ENCODE data around the gene SLC4A9. TPM values are rescaled to one million over a fixed set of nuclear protein-coding genes. Genes with fewer than 3 reads are reported as not detected.

SLC4A9 gene
- total RNA-seq, 2 experiments from 2014 or later = 0.36 TPM; not detected in 1

DNA sequence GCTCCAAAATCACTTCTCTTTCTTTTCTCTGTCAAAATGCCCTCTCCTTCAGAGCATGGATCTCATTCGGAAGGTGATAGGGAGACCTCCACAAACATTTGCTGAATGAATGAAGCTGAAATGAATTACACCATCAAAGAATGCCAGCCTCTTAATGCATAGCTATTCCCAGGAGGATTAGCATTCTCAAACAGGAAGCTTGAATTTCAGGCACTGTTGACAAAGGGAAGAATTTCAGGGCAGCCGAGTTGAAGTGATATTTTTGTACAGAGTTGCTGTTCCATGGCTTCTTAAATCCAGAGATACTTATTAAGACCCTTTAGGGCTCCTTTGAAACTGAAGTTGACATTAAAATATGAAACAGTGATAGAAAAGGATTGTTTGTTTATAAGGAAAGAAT is 32.4 kb upstream of the SLC4A9 start:
- Mint-ChIP-seq H3K27ac (no peak overlapping the region), H3K4me1 (ENCODE audit: low read depth) (peaks cover 7% of the 10 kb centered on the region), H3K4me3 (no peak overlapping the region), H3K27me3 (no peaks in the 10 kb centered on the region), H3K9me3 (no peaks in the 10 kb centered on the region), H3K36me3 (ENCODE audit: low read depth) (no peaks in the 10 kb centered on the region)
- ATAC-seq (no peak), DNase-seq (no peak)
- TF ChIP-seq, protein P1, sequence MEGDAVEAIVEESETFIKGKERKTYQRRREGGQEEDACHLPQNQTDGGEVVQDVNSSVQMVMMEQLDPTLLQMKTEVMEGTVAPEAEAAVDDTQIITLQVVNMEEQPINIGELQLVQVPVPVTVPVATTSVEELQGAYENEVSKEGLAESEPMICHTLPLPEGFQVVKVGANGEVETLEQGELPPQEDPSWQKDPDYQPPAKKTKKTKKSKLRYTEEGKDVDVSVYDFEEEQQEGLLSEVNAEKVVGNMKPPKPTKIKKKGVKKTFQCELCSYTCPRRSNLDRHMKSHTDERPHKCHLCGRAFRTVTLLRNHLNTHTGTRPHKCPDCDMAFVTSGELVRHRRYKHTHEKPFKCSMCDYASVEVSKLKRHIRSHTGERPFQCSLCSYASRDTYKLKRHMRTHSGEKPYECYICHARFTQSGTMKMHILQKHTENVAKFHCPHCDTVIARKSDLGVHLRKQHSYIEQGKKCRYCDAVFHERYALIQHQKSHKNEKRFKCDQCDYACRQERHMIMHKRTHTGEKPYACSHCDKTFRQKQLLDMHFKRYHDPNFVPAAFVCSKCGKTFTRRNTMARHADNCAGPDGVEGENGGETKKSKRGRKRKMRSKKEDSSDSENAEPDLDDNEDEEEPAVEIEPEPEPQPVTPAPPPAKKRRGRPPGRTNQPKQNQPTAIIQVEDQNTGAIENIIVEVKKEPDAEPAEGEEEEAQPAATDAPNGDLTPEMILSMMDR (IDR thresholded peaks at IDR 0.05) = no peak
- CTCF ChIA-PET = interaction anchor here (1.2 to 2.6 kb wide), 3 partner anchors 19 to 84 kb away, joined by 3 to 11 read pairs (median 6); no protein-coding TSS in a partner anchor
- POLR2A ChIA-PET = no interaction called here
- intact Hi-C loops (cut with micrococcal nuclease) = no loop called here

DNA sequence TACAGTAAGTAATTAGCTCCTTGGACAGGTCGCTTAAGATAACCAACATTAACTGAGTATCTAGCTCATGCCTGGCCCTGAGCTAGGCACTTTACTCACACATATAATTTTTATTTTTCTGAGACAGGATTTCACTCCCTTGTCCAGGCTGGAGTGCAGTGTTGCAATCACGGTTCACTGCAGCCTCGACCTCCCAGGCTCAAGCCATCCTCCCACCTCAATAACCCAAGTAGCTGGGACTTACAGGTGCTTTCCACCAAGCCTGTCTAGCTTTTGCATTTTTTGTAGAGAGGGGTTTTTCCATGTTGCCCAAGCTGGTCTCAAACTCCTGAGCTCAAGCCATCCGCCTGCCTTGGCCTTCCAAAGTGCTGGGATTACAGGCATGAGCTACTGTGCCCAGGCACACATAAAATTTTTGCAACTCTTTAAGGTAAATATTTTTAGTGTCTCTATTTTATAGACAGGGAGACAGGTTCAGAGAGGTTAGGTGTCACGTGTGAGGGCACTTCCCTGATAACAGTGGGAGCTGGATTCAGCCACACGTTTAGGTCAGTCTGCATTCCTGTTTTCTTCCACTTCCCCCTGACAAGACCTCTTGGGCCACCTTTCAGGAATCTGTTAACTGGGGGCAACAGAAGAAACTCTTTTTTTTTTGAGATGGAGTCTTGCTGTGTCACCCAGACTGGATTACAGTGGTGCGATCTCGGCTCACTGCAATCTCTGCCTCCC is 31.8 kb upstream of the SLC4A9 start:
- Mint-ChIP-seq H3K9me3 (no peaks in the 10 kb centered on the region), H3K4me3 (no peak overlapping the region), H3K27ac (no peak overlapping the region), H3K36me3 (ENCODE audit: low read depth) (no peaks in the 10 kb centered on the region), H3K4me1 (ENCODE audit: low read depth) (peaks cover 7% of the 10 kb centered on the region), H3K27me3 (no peaks in the 10 kb centered on the region)
- ATAC-seq (no peak), DNase-seq (no peak)
- intact Hi-C loops (cut with micrococcal nuclease) = no loop called here
- POLR2A ChIA-PET = no interaction called here
- TF ChIP-seq, protein P1 (IDR thresholded peaks at IDR 0.05) = no peak
- CTCF ChIA-PET = interaction anchor here (1.1 to 2.6 kb wide), 4 partner anchors 19 to 85 kb away, joined by 3 to 11 read pairs (median 4); no protein-coding TSS in a partner anchor

DNA sequence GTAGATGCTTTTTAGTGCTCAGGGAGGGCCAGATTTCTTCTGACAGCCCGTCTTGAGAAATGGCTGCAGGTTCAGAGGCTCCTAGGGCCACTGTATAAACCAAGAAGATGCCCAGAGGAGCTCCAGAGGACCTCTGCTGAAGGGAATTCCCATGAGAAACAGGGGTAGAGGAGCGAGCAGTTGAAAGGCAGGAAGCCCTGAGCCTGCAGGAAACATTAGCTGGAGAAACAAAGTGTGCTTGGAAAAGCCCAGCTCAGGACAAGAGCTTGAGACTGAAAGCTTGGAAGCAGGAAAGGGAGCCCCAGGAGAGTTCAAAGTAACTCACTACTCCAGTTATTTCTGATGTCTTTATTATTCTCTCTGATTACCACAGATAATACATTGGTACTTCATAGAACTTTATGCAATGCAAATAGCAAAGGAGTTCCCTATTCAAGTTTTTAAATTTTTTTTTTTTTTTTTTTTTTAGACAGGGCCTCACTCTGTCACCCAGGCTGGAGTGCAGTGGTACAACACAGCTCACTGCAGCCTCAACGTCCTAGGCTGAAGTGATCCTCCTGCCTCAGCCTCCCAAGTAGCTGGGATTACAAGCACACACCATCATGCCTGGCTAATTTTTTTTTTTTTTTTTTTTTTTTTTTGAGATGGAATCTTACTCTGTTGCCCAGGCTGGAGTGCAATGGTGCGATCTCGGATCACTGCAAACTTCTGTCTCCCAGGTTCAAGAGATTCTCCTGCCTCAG is 30.1 kb upstream of the SLC4A9 start:
- DNase-seq (no peak), ATAC-seq (no peak)
- Mint-ChIP-seq H3K4me1 (ENCODE audit: low read depth) (peaks cover 3% of the 10 kb centered on the region), H3K36me3 (ENCODE audit: low read depth) (peaks cover 5% of the 10 kb centered on the region), H3K27me3 (no peaks in the 10 kb centered on the region), H3K9me3 (no peaks in the 10 kb centered on the region), H3K27ac (no peak overlapping the region), H3K4me3 (no peak overlapping the region)
- TF ChIP-seq, protein P1 (IDR thresholded peaks at IDR 0.05) = no peak
- intact Hi-C loops (cut with micrococcal nuclease) = no loop called here
- CTCF ChIA-PET = interaction anchor here (0.6 to 2.6 kb wide), 5 partner anchors 8 to 224 kb away, joined by 3 to 11 read pairs (median 3); no protein-coding TSS in a partner anchor
- POLR2A ChIA-PET = interaction anchor here (0.6 kb wide), 1 partner anchor 491 kb away, joined by 3 read pairs; no protein-coding TSS in a partner anchor

DNA sequence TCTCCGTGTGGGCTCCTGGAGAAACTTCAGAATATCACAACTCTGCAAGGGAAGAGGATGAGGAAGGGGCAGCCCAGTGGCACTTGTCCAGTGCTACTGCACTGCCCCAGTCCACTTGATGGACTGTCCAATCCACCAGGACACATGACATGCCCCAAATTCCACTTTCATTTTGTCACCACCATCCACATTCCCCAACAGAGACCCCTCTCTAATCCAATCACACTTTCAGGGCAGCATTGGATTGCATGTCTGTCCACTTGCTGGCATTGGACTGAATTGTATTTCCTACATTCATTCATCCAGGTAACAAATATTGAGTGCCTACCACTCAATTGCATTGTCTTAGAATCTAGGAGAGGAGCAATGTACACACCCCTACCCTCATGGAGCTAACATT is 28.4 kb upstream of the SLC4A9 start:
- TF ChIP-seq, protein P1 (IDR thresholded peaks at IDR 0.05) = no peak
- Mint-ChIP-seq H3K4me3 (no peak overlapping the region), H3K27ac (no peak overlapping the region), H3K4me1 (ENCODE audit: low read depth) (peaks cover 1% of the 10 kb centered on the region), H3K36me3 (ENCODE audit: low read depth) (peaks cover 5% of the 10 kb centered on the region), H3K27me3 (no peaks in the 10 kb centered on the region), H3K9me3 (no peaks in the 10 kb centered on the region)
- ChIA-PET CTCF (interaction anchor here (1.9 to 2.2 kb wide), 2 partner anchors 20 to 92 kb away, joined by 6 to 8 read pairs; no protein-coding TSS in a partner anchor), POLR2A (no interaction called here)
- intact Hi-C loops (cut with micrococcal nuclease) = no loop called here
- DNase-seq (no peak), ATAC-seq (no peak)
